ENCODE results near the gene F13B. TPM values are rescaled to one million over a fixed set of nuclear protein-coding genes. Genes with fewer than 3 reads are reported as not detected.

F13B gene
- total RNA-seq, 1 donor from 2014 or later, result not detected

GRCh38 chr1:197067457-197067818, 378 bp upstream of the F13B start:
- no peak overlapping the region for H3K27ac ChIP-seq (replicated peaks)
- H3K9me3 ChIP-seq (replicated peaks), result peaks cover 23% of the 10 kb centered on the region
- no peak overlapping the region for H3K4me3 ChIP-seq
- no peaks in the 10 kb centered on the region for H3K36me3 ChIP-seq
- H3K27me3 ChIP-seq (ENCODE audit: low read depth), result no peaks in the 10 kb centered on the region
- no peak for TF ChIP-seq CTCF (IDR thresholded peaks at IDR 0.05; ENCODE audit: borderline replicate concordance)
- intact Hi-C loops (cut with micrococcal nuclease), result no loop called here
- no peak for DNase-seq
- H3K4me1 ChIP-seq, result no peaks in the 10 kb centered on the region

- no peak for DNase-seq
- H3K9me3 ChIP-seq (replicated peaks), result peaks cover 19% of the 10 kb centered on the region
- no peaks in the 10 kb centered on the region for H3K27me3 ChIP-seq (ENCODE audit: low read depth)
- no peaks in the 10 kb centered on the region for H3K36me3 ChIP-seq
- H3K27ac ChIP-seq (replicated peaks), result no peak overlapping the region
- no peak overlapping the region for H3K4me3 ChIP-seq
- no peaks in the 10 kb centered on the region for H3K4me1 ChIP-seq
- intact Hi-C loops (cut with micrococcal nuclease), result no loop called here
- TF ChIP-seq CTCF (IDR thresholded peaks at IDR 0.05; ENCODE audit: borderline replicate concordance), result no peak
Measured at GRCh38 chr1:197066277-197066676, 783 bp downstream of the F13B start.

- H3K36me3 ChIP-seq, result no peaks in the 10 kb centered on the region
- intact Hi-C loops (cut with micrococcal nuclease), result no loop called here
- no peaks in the 10 kb centered on the region for H3K27me3 ChIP-seq (ENCODE audit: low read depth)
- TF ChIP-seq CTCF (IDR thresholded peaks at IDR 0.05; ENCODE audit: borderline replicate concordance), result no peak
- peaks cover 12% of the 10 kb centered on the region for H3K9me3 ChIP-seq (replicated peaks)
- no peaks in the 10 kb centered on the region for H3K4me1 ChIP-seq
- DNase-seq, result no peak
- no peak overlapping the region for H3K27ac ChIP-seq (replicated peaks)
- H3K4me3 ChIP-seq, result no peak overlapping the region
Measured at GRCh38 chr1:197065559-197065958, 1.5 kb downstream of the F13B start.

- H3K9me3 ChIP-seq (replicated peaks), result no peaks in the 10 kb centered on the region
- H3K27me3 ChIP-seq (ENCODE audit: low read depth), result no peaks in the 10 kb centered on the region
- DNase-seq, result no peak
- no peak overlapping the region for H3K4me3 ChIP-seq
- TF ChIP-seq CTCF (IDR thresholded peaks at IDR 0.05; ENCODE audit: borderline replicate concordance), result no peak
- intact Hi-C loops (cut with micrococcal nuclease), result no loop called here
- no peaks in the 10 kb centered on the region for H3K4me1 ChIP-seq
- H3K36me3 ChIP-seq, result no peaks in the 10 kb centered on the region
- no peak overlapping the region for H3K27ac ChIP-seq (replicated peaks)
Measured at GRCh38 chr1:197063212-197063611, 3.8 kb downstream of the F13B start.

- no peak overlapping the region for H3K27ac ChIP-seq (replicated peaks)
- no peak for TF ChIP-seq CTCF (IDR thresholded peaks at IDR 0.05; ENCODE audit: borderline replicate concordance)
- intact Hi-C loops (cut with micrococcal nuclease), result no loop called here
- no peak for DNase-seq
- H3K9me3 ChIP-seq (replicated peaks), result no peaks in the 10 kb centered on the region
- H3K4me3 ChIP-seq, result no peak overlapping the region
- no peaks in the 10 kb centered on the region for H3K36me3 ChIP-seq
- no peaks in the 10 kb centered on the region for H3K27me3 ChIP-seq (ENCODE audit: low read depth)
- no peaks in the 10 kb centered on the region for H3K4me1 ChIP-seq
Measured at GRCh38 chr1:197062692-197063091, 4.4 kb downstream of the F13B start.

- Histone ChIP-seq H3K27me3 (ENCODE audit: low read depth) (no peaks in the 10 kb centered on the region), H3K4me1 (no peaks in the 10 kb centered on the region), H3K4me3 (no peak overlapping the region), H3K27ac (replicated peaks) (no peak overlapping the region), H3K9me3 (replicated peaks) (peaks cover 11% of the 10 kb centered on the region), H3K36me3 (no peaks in the 10 kb centered on the region)
- DNase-seq, result no peak
- intact Hi-C loops (cut with micrococcal nuclease), result no loop called here
- no peak for TF ChIP-seq CTCF (IDR thresholded peaks at IDR 0.05; ENCODE audit: borderline replicate concordance)
Measured at GRCh38 chr1:197049100-197049499, 18.0 kb downstream of the F13B start.
